ENCODE results near the gene ZNF219. TPM values are rescaled to one million over a fixed set of nuclear protein-coding genes. Genes with fewer than 3 reads are reported as not detected.

Gene ZNF219
- total RNA-seq, 2 experiments from 2014 or later: 5.0 to 6.2 TPM

GRCh38 chr14:21090194-21090939, 8.1 kb downstream of the ZNF219 start:
- ChIA-PET POLR2A (no interaction called here), CTCF (interaction anchor here (2.0 to 5.5 kb wide), 4 partner anchors 12 to 76 kb away, joined by 5 to 52 read pairs (median 6); partner anchors contain the start of genes ARHGEF40 and TMEM253)
- Mint-ChIP-seq H3K9me3 (no peaks in the 10 kb centered on the region), H3K27me3 (no peaks in the 10 kb centered on the region), H3K4me3 (no peak overlapping the region), H3K4me1 (peaks cover 29% of the 10 kb centered on the region), H3K27ac (no peak overlapping the region), H3K36me3 (ENCODE audit: low read depth) (no peaks in the 10 kb centered on the region)
- no peak for DNase-seq

- Mint-ChIP-seq H3K9me3 (no peaks in the 10 kb centered on the region), H3K27me3 (no peaks in the 10 kb centered on the region), H3K4me3 (no peak overlapping the region), H3K27ac (no peak overlapping the region), H3K36me3 (ENCODE audit: low read depth) (no peaks in the 10 kb centered on the region), H3K4me1 (peaks cover 29% of the 10 kb centered on the region)
- POLR2A ChIA-PET: no interaction called here
- CTCF ChIA-PET: interaction anchor here (1.3 to 5.5 kb wide), 5 partner anchors 13 to 75 kb away, joined by 3 to 52 read pairs (median 6); partner anchors contain the start of genes ARHGEF40 and TMEM253
- DNase-seq: no peak
These were observed 8.6 kb downstream of the ZNF219 start for GRCh38 chr14:21089877-21090193.

GRCh38 chr14:21089271-21089670, 9.2 kb downstream of the ZNF219 start:
- no peaks in the 10 kb centered on the region for H3K9me3 Mint-ChIP-seq
- H3K36me3 Mint-ChIP-seq (ENCODE audit: low read depth): no peaks in the 10 kb centered on the region
- DNase-seq: no peak
- H3K27ac Mint-ChIP-seq: peak overlapping the region; percentile 46
- H3K4me1 Mint-ChIP-seq: peaks cover 29% of the 10 kb centered on the region
- H3K27me3 Mint-ChIP-seq: no peaks in the 10 kb centered on the region
- ChIA-PET POLR2A (no interaction called here), CTCF (interaction anchor here (1.3 to 5.5 kb wide), 5 partner anchors 13 to 74 kb away, joined by 3 to 52 read pairs (median 6); partner anchors contain the start of genes ARHGEF40 and TMEM253)
- H3K4me3 Mint-ChIP-seq: no peak overlapping the region

- no peak overlapping the region for H3K27ac Mint-ChIP-seq
These were observed 9.8 kb downstream of the ZNF219 start for GRCh38 chr14:21088687-21089086.

GRCh38 chr14:21087294-21088091, 11.0 kb downstream of the ZNF219 start:
- DNase-seq: peak; percentile 87
- ChIA-PET POLR2A (interaction anchor here (0.6 to 0.8 kb wide), 2 partner anchors 17 to 415 kb away, joined by 3 read pairs; no protein-coding TSS in a partner anchor), CTCF (interaction anchor here (0.6 to 5.5 kb wide), 8 partner anchors 8 to 454 kb away, joined by 3 to 52 read pairs (median 3); partner anchors contain the start of gene TMEM253)
- Mint-ChIP-seq H3K4me1 (peaks cover 23% of the 10 kb centered on the region), H3K27me3 (no peaks in the 10 kb centered on the region), H3K36me3 (ENCODE audit: low read depth) (no peaks in the 10 kb centered on the region), H3K4me3 (no peak overlapping the region), H3K27ac (peak overlapping the region; percentile 57), H3K9me3 (no peaks in the 10 kb centered on the region)

More at GRCh38 chr14:21088687-21089086, 9.8 kb downstream of the ZNF219 start:
- Mint-ChIP-seq H3K36me3 (ENCODE audit: low read depth) (no peaks in the 10 kb centered on the region), H3K4me1 (peaks cover 27% of the 10 kb centered on the region), H3K4me3 (no peak overlapping the region), H3K9me3 (no peaks in the 10 kb centered on the region), H3K27me3 (no peaks in the 10 kb centered on the region)
- CTCF ChIA-PET: interaction anchor here (0.6 to 5.5 kb wide), 8 partner anchors 9 to 74 kb away, joined by 3 to 52 read pairs (median 5); partner anchors contain the start of genes ARHGEF40 and TMEM253
- POLR2A ChIA-PET: no interaction called here
- DNase-seq: no peak

- H3K9me3 Mint-ChIP-seq: no peaks in the 10 kb centered on the region
- H3K27ac Mint-ChIP-seq: no peak overlapping the region
- CTCF ChIA-PET: interaction anchor here (0.6 to 5.5 kb wide), 7 partner anchors 10 to 454 kb away, joined by 3 to 52 read pairs (median 3); partner anchors contain the start of gene TMEM253
- H3K4me3 Mint-ChIP-seq: no peak overlapping the region
- no peaks in the 10 kb centered on the region for H3K36me3 Mint-ChIP-seq (ENCODE audit: low read depth)
- peaks cover 22% of the 10 kb centered on the region for H3K4me1 Mint-ChIP-seq
- no peaks in the 10 kb centered on the region for H3K27me3 Mint-ChIP-seq
- POLR2A ChIA-PET: interaction anchor here (0.8 kb wide), 1 partner anchor 18 kb away, joined by 3 read pairs; no protein-coding TSS in a partner anchor
- DNase-seq: no peak
These were observed 11.6 kb downstream of the ZNF219 start for GRCh38 chr14:21086908-21087293.

- H3K27me3 Mint-ChIP-seq: no peaks in the 10 kb centered on the region
- no peaks in the 10 kb centered on the region for H3K36me3 Mint-ChIP-seq (ENCODE audit: low read depth)
- POLR2A ChIA-PET: no interaction called here
- H3K4me3 Mint-ChIP-seq: no peak overlapping the region
- H3K27ac Mint-ChIP-seq: no peak overlapping the region
- peaks cover 22% of the 10 kb centered on the region for H3K4me1 Mint-ChIP-seq
- DNase-seq: no peak
- H3K9me3 Mint-ChIP-seq: no peaks in the 10 kb centered on the region
- CTCF ChIA-PET: interaction anchor here (0.6 to 5.5 kb wide), 4 partner anchors 11 to 88 kb away, joined by 3 to 52 read pairs (median 5); partner anchors contain the start of gene TMEM253
These were observed 13.2 kb downstream of the ZNF219 start for GRCh38 chr14:21084998-21085853.

- no peaks in the 10 kb centered on the region for H3K36me3 Mint-ChIP-seq (ENCODE audit: low read depth)
- no peak for DNase-seq
- H3K27ac Mint-ChIP-seq: no peak overlapping the region
- H3K4me3 Mint-ChIP-seq: no peak overlapping the region
- H3K27me3 Mint-ChIP-seq: peaks cover 4% of the 10 kb centered on the region
- CTCF ChIA-PET: interaction anchor here (0.7 to 1.6 kb wide), 5 partner anchors 8 to 87 kb away, joined by 3 to 12 read pairs (median 6); no protein-coding TSS in a partner anchor
- H3K9me3 Mint-ChIP-seq: no peaks in the 10 kb centered on the region
- POLR2A ChIA-PET: no interaction called here
- H3K4me1 Mint-ChIP-seq: peaks cover 22% of the 10 kb centered on the region
These were observed 14.1 kb downstream of the ZNF219 start for GRCh38 chr14:21084396-21084795.

GRCh38 chr14:21083565-21084325, 14.7 kb downstream of the ZNF219 start:
- no peak for DNase-seq
- Mint-ChIP-seq H3K36me3 (ENCODE audit: low read depth) (no peaks in the 10 kb centered on the region), H3K4me3 (no peak overlapping the region), H3K9me3 (no peaks in the 10 kb centered on the region), H3K27ac (no peak overlapping the region), H3K27me3 (peaks cover 4% of the 10 kb centered on the region), H3K4me1 (peaks cover 17% of the 10 kb centered on the region)
- POLR2A ChIA-PET: no interaction called here
- CTCF ChIA-PET: interaction anchor here (1.0 to 1.6 kb wide), 5 partner anchors 9 to 69 kb away, joined by 3 to 12 read pairs (median 5); no protein-coding TSS in a partner anchor

GRCh38 chr14:21081521-21082142, 16.8 kb downstream of the ZNF219 start:
- POLR2A ChIA-PET: no interaction called here

GRCh38 chr14:21078726-21079125, 19.7 kb downstream of the ZNF219 start:
- Mint-ChIP-seq H3K36me3 (ENCODE audit: low read depth) (no peaks in the 10 kb centered on the region), H3K4me3 (no peak overlapping the region)

More at GRCh38 chr14:21081521-21082142, 16.8 kb downstream of the ZNF219 start:
- no peak overlapping the region for H3K27ac Mint-ChIP-seq
- no peaks in the 10 kb centered on the region for H3K36me3 Mint-ChIP-seq (ENCODE audit: low read depth)
- no peak overlapping the region for H3K4me3 Mint-ChIP-seq
- H3K4me1 Mint-ChIP-seq: peaks cover 3% of the 10 kb centered on the region
- CTCF ChIA-PET: interaction anchor here (0.8 to 2.1 kb wide), 3 partner anchors 10 to 13 kb away, joined by 3 to 10 read pairs (median 4); no protein-coding TSS in a partner anchor
- H3K27me3 Mint-ChIP-seq: peaks cover 4% of the 10 kb centered on the region
- DNase-seq: no peak
- no peaks in the 10 kb centered on the region for H3K9me3 Mint-ChIP-seq

More at GRCh38 chr14:21078726-21079125, 19.7 kb downstream of the ZNF219 start:
- DNase-seq: no peak
- POLR2A ChIA-PET: no interaction called here
- CTCF ChIA-PET: interaction anchor here (1.5 to 2.1 kb wide), 3 partner anchors 12 to 61 kb away, joined by 3 to 11 read pairs (median 5); no protein-coding TSS in a partner anchor
- Mint-ChIP-seq H3K9me3 (no peaks in the 10 kb centered on the region), H3K4me1 (no peaks in the 10 kb centered on the region), H3K27ac (no peak overlapping the region), H3K27me3 (peaks cover 6% of the 10 kb centered on the region)
